ENCODE data around the gene PSMB1.

GRCh38 chr6:170522565-170523183 is 30.4 kb downstream of the PSMB1 start:
- TF ChIP-seq CTCF (conservative IDR thresholded peaks at IDR 0.05) (peak; percentile 36), ZFX (IDR thresholded peaks at IDR 0.05) (no peak)

Data from C4-2B (cell line).